DND-41 (cell line): Measurements from ENCODE around the gene SMAGP.

Experiments
- EZH2 ChIP-seq: IDR thresholded peaks from 3 replicates; pipeline ENCODE4 v1.6.1; 2012; ENCODE audit warnings: borderline replicate concordance, low read depth, mild to moderate bottlenecking, moderate library complexity, low read length, inconsistent platforms; ENCODE audit not compliant: severe bottlenecking
- TF ChIP-seq, protein P1 (sequence below): IDR thresholded peaks from 2 replicates; pipeline ENCODE4 v1.5.1; 2012; ENCODE audit warnings: borderline replicate concordance, low read length, moderate library complexity, mild to moderate bottlenecking; ENCODE audit not compliant: poor library complexity, severe bottlenecking; ENCODE audit errors: extremely low read depth

DNA sequence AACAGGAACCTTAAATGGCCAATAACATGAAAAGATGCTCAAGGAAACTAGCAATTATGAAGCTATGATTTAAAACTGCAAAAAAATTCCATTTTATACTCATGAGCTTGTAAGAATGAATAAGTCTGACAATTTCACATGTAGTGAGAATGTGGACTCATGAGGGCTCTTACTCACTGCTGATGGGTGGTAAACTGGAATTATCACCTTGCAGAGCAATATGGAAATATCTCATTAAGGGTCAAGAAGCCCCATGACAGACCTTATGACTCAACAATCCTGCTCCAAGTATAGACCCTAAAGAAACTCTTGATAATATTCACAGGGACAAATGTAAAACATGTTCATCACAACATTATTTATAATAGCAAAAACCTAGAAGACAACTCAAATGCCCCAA is 23.5 kb upstream of the SMAGP start:
- TF ChIP-seq, protein P1, sequence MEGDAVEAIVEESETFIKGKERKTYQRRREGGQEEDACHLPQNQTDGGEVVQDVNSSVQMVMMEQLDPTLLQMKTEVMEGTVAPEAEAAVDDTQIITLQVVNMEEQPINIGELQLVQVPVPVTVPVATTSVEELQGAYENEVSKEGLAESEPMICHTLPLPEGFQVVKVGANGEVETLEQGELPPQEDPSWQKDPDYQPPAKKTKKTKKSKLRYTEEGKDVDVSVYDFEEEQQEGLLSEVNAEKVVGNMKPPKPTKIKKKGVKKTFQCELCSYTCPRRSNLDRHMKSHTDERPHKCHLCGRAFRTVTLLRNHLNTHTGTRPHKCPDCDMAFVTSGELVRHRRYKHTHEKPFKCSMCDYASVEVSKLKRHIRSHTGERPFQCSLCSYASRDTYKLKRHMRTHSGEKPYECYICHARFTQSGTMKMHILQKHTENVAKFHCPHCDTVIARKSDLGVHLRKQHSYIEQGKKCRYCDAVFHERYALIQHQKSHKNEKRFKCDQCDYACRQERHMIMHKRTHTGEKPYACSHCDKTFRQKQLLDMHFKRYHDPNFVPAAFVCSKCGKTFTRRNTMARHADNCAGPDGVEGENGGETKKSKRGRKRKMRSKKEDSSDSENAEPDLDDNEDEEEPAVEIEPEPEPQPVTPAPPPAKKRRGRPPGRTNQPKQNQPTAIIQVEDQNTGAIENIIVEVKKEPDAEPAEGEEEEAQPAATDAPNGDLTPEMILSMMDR = no peak
- TF ChIP-seq EZH2 = no peak
